Measurements from ENCODE around the gene HECW1. TPM values are rescaled to one million over a fixed set of nuclear protein-coding genes. Genes with fewer than 3 reads are reported as not detected.

The HECW1 gene
- total RNA-seq, 1 donor from 2014 or later = 0.46 TPM

DNA sequence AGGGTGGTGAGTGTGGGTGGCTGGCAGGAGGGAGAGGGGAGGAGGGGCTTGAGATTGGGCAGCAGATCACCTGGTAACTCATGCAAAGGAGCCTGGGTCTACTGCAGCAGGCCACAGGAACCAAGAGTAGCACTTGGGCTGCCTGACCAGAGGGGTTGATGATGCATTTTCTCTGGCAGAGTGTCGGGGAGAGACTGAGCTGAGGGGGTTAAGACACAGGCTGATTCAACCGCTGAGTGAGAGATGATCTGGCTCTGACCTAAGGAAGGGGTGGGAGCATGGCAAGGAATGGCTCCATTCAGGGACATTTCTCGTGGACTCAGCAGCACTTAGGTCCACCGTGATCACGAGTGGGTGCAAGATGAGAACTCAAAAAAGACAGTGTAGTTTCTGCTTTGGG lies 355.0 kb downstream of the HECW1 start:
- DNase-seq (ENCODE audit: low read depth) = no peak
- Histone ChIP-seq H3K4me3 (ENCODE audit: low read depth, low read length) (no peak overlapping the region), H3K36me3 (ENCODE audit: control insufficient read depth, insufficient read depth, low read length) (no peaks in the 10 kb centered on the region), H3K27me3 (ENCODE audit: control insufficient read depth, insufficient read depth, low read length) (peaks cover 2% of the 10 kb centered on the region)
- TF ChIP-seq, protein P1, sequence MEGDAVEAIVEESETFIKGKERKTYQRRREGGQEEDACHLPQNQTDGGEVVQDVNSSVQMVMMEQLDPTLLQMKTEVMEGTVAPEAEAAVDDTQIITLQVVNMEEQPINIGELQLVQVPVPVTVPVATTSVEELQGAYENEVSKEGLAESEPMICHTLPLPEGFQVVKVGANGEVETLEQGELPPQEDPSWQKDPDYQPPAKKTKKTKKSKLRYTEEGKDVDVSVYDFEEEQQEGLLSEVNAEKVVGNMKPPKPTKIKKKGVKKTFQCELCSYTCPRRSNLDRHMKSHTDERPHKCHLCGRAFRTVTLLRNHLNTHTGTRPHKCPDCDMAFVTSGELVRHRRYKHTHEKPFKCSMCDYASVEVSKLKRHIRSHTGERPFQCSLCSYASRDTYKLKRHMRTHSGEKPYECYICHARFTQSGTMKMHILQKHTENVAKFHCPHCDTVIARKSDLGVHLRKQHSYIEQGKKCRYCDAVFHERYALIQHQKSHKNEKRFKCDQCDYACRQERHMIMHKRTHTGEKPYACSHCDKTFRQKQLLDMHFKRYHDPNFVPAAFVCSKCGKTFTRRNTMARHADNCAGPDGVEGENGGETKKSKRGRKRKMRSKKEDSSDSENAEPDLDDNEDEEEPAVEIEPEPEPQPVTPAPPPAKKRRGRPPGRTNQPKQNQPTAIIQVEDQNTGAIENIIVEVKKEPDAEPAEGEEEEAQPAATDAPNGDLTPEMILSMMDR (IDR thresholded peaks at IDR 0.05; ENCODE audit: insufficient read depth, low read length, poor library complexity, severe bottlenecking) = no peak

DNA sequence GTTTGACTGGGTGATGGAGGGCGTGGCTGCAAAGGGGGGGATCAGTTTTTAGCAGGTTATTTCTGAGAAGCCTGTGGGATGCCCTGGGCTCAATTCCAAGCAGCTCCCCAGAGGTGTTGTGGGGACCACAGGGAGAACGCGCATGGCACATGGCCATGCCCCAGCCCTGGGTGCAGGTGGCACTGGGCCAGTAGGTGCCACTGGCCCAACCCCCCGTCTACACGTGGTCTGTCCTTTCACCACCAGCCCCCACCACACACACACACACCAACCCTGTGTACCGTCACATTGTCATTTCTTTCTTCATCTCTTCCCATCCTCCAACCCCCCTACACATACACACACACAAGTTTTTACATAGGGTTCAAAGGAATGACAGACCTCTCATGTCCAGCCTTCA lies 355.4 kb downstream of the HECW1 start:
- no peak overlapping the region for H3K4me3 ChIP-seq (ENCODE audit: low read depth, low read length)
- DNase-seq (ENCODE audit: low read depth) = no peak
- H3K27me3 ChIP-seq (ENCODE audit: control insufficient read depth, insufficient read depth, low read length) = peaks cover 2% of the 10 kb centered on the region
- no peaks in the 10 kb centered on the region for H3K36me3 ChIP-seq (ENCODE audit: control insufficient read depth, insufficient read depth, low read length)
- TF ChIP-seq, protein P1 (IDR thresholded peaks at IDR 0.05; ENCODE audit: insufficient read depth, low read length, poor library complexity, severe bottlenecking) = no peak

DNA sequence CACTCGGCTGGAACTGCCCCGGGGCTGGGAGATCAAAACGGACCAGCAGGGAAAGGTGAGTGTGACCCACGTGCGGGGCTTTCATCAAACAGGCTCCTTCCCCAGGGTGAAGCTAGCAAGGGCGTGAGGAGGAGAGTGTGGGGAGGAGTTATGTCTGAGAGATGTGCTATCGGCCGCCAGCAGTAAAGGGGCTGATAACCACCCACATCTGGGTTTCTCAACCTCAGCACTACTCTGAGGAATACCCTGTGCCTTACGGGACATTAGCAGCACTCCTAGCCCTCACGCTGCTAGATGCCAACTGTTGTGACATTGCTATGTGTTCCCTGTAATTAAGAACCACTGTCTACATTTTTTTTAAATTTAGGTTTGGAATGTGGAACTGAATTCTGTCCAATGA lies 356.6 kb downstream of the HECW1 start:
- TF ChIP-seq, protein P1 (IDR thresholded peaks at IDR 0.05; ENCODE audit: insufficient read depth, low read length, poor library complexity, severe bottlenecking) = no peak
- Histone ChIP-seq H3K4me3 (ENCODE audit: low read depth, low read length) (no peak overlapping the region), H3K36me3 (ENCODE audit: control insufficient read depth, insufficient read depth, low read length) (no peaks in the 10 kb centered on the region), H3K27me3 (ENCODE audit: control insufficient read depth, insufficient read depth, low read length) (no peaks in the 10 kb centered on the region)
- DNase-seq (ENCODE audit: low read depth) = no peak

DNA sequence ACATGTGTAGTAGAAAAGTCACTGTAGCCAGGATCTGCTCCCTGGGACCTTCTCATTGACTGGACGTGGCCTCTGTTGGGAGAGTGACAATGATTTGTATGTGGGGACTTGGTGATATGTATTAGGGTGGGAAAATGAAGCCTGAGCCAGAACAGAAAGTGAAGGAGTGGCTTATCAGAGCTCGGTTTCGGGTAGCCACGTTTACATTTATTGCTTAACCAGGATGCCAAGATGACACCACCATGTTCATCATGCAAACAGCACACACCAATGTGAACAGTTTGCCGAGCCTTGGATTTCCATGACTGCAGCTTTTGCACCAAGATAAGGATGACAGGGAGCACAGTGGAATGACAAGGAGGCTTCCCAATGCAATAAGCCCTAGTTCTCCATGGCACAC lies 357.7 kb downstream of the HECW1 start:
- TF ChIP-seq, protein P1 (IDR thresholded peaks at IDR 0.05; ENCODE audit: insufficient read depth, low read length, poor library complexity, severe bottlenecking) = no peak
- H3K36me3 ChIP-seq (ENCODE audit: control insufficient read depth, insufficient read depth, low read length) = no peaks in the 10 kb centered on the region
- H3K4me3 ChIP-seq (ENCODE audit: low read depth, low read length) = no peak overlapping the region
- no peak for DNase-seq (ENCODE audit: low read depth)
- H3K27me3 ChIP-seq (ENCODE audit: control insufficient read depth, insufficient read depth, low read length) = no peaks in the 10 kb centered on the region

DNA sequence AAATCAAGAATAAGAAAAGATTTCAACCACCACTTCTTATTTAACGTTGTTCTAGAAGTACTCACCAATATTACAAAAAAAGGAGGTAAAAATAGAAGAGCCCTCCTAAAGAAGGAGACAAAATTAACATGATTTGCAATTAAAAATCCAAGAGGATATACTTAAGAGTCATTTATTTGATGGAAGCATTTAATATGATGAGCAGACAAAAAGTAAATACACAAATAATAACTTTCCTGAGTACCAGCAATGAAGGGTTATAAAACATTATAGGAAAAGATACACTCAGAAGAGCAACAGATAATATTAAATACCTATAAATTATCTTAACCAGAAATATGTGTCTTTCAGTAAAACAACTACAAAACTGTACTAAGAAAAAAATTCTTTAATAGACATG lies 363.5 kb downstream of the HECW1 start:
- DNase-seq (ENCODE audit: low read depth) = no peak

DNA sequence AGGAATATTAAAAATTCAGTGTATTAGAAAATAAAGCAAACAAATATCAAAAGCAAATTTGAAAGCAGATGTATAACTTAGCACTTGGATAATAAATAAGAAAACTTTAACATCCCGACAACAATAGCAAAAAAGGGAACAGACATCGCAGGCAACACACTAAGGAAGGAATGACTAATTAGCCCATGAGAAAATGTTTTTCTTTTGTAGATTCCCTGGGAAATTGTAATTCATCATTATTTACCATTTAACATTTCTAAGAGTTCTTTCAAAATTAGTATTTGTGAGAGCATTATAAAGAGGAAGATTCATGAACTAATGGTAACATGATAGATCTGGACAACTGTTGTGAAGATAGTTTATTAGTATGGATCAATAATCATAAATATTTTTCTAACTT lies 364.4 kb downstream of the HECW1 start:
- no peaks in the 10 kb centered on the region for H3K27me3 ChIP-seq (ENCODE audit: control insufficient read depth, insufficient read depth, low read length)
- DNase-seq (ENCODE audit: low read depth) = no peak
- TF ChIP-seq, protein P1 (IDR thresholded peaks at IDR 0.05; ENCODE audit: insufficient read depth, low read length, poor library complexity, severe bottlenecking) = no peak
- no peak overlapping the region for H3K4me3 ChIP-seq (ENCODE audit: low read depth, low read length)
- H3K36me3 ChIP-seq (ENCODE audit: control insufficient read depth, insufficient read depth, low read length) = no peaks in the 10 kb centered on the region

More for the DNA sequence above, 363.5 kb downstream of the HECW1 start:
- Histone ChIP-seq H3K36me3 (ENCODE audit: control insufficient read depth, insufficient read depth, low read length) (no peaks in the 10 kb centered on the region), H3K27me3 (ENCODE audit: control insufficient read depth, insufficient read depth, low read length) (no peaks in the 10 kb centered on the region), H3K4me3 (ENCODE audit: low read depth, low read length) (no peak overlapping the region)
- TF ChIP-seq, protein P1 (IDR thresholded peaks at IDR 0.05; ENCODE audit: insufficient read depth, low read length, poor library complexity, severe bottlenecking) = no peak
